AG09309 (cell line): ENCODE measurements around the gene ANO10.

Experiments
- DNase-seq: peaks from one replicate; pipeline ENCODE4 v3.0.0-alpha.2; 2010; ENCODE audit warnings: low read depth
- H3K4me3 ChIP-seq: 2 replicates; pipeline ENCODE4 v1.5.1; 2011; ENCODE audit warnings: mild to moderate bottlenecking, low read depth, low read length, moderate library complexity; ENCODE audit not compliant: control insufficient read depth
- CTCF ChIP-seq: IDR thresholded peaks from 2 replicates; pipeline ENCODE4 v1.5.1; 2011; ENCODE audit warnings: mild to moderate bottlenecking, low read depth, low read length, inconsistent platforms; ENCODE audit not compliant: insufficient read depth, control insufficient read depth; ENCODE audit errors: missing control alignments

The ANO10 gene

GRCh38 chr3:43338295-43338694, 283.5 kb downstream of the ANO10 start:
- no peak for DNase-seq
- TF ChIP-seq CTCF: no peak
- no peak overlapping the region for H3K4me3 ChIP-seq

- no peak for TF ChIP-seq CTCF
- no peak overlapping the region for H3K4me3 ChIP-seq
- DNase-seq: no peak
These were observed 286.0 kb downstream of the ANO10 start for GRCh38 chr3:43335799-43336198.

GRCh38 chr3:43334976-43335375, 286.8 kb downstream of the ANO10 start:
- no peak overlapping the region for H3K4me3 ChIP-seq
- no peak for TF ChIP-seq CTCF
- no peak for DNase-seq

- TF ChIP-seq CTCF: no peak
- no peak overlapping the region for H3K4me3 ChIP-seq
These were observed 290.4 kb downstream of the ANO10 start for GRCh38 chr3:43331381-43331780.

GRCh38 chr3:43330981-43331380, 290.8 kb downstream of the ANO10 start:
- TF ChIP-seq CTCF: no peak
- no peak for DNase-seq
- H3K4me3 ChIP-seq: no peak overlapping the region

More at GRCh38 chr3:43331381-43331780, 290.4 kb downstream of the ANO10 start:
- DNase-seq: no peak

- TF ChIP-seq CTCF: no peak
- no peak overlapping the region for H3K4me3 ChIP-seq
- DNase-seq: no peak
These were observed 293.2 kb downstream of the ANO10 start for GRCh38 chr3:43328653-43329052.

GRCh38 chr3:43327582-43327979, 294.2 kb downstream of the ANO10 start:
- TF ChIP-seq CTCF: no peak
- DNase-seq: no peak
- no peak overlapping the region for H3K4me3 ChIP-seq
